Testis (tissue), 3 donors: ENCODE measurements around the gene TNS1. TPM values are rescaled to one million over a fixed set of nuclear protein-coding genes. Genes with fewer than 3 reads are reported as not detected.

ENCODE experiments used
- DNase-seq: peaks from one replicate; pipeline ENCODE4 v3.0.0-alpha.2; 2019
- H3K27ac ChIP-seq, 2 donors: fragments of 200-600 bp; sonication (generic); one replicate each; pipeline ENCODE4 v1.5.1; 2019
- H3K27me3 ChIP-seq: fragments of 200-600 bp; sonication (generic); one replicate; pipeline ENCODE4 v1.5.1; 2019
- H3K36me3 ChIP-seq: fragments of 200-600 bp; sonication (generic); one replicate; pipeline ENCODE4 v1.5.1; 2017; ENCODE audit warnings: low read depth; ENCODE audit errors: missing control alignments
- H3K4me1 ChIP-seq: fragments of 200-600 bp; sonication (generic); one replicate; pipeline ENCODE4 v1.5.1; 2019
- H3K4me3 ChIP-seq, 2 donors: fragments of 200-600 bp; sonication (generic); one replicate each; pipeline ENCODE4 v1.5.1; 2017 to 2019
- H3K9me3 ChIP-seq: fragments of 200-600 bp; sonication (generic); one replicate; pipeline ENCODE4 v1.5.1; 2017
- POLR2A ChIP-seq: fragments of 450-650 bp; IDR thresholded peaks from one replicate; pipeline ENCODE4 v1.6.1; 2017; ENCODE audit warnings: antibody characterized with exemption, mild to moderate bottlenecking, moderate library complexity
- WGBS, 2 donors: methylation state at CpG; one replicate each; pipeline ENCODE4 v1.1.5; 2018; 5-methylcytosine and 5-hydroxymethylcytosine counted together
- intact Hi-C: fragments of 100-400 bp; cut with DNase I; formaldehyde crosslinking; loops from one replicate; pipeline ENCODE4 v1.15.1; 2023; ENCODE audit warnings: low total_unique reads
- polyA plus RNA-seq: library from polyadenylated mRNA; stranded (reverse); fragments of 350-450 nt; fragmentation: Illumina TruSeq; extraction: RNeasy Lipid Tissue Mini Kit (QIAGEN cat#74804); gene quantifications from one replicate; pipeline ENCODE4 v1.2.3, GENCODE V29; 2014; ENCODE audit warnings: low read depth, low replicate concordance; ENCODE audit not compliant: insufficient read depth
- total RNA-seq, 2 donors: library from RNA; depleted of rRNA; stranded (reverse); fragments of >200 nt; gene quantifications; one replicate each; pipeline ENCODE4 v1.2.3, GENCODE V29; 2016
- TF ChIP-seq, protein P1 (sequence below), 3 experiments: fragments of 450-650 bp in 2 of 3; fragments of 200-600 bp in 1 of 3; sonication (generic) in 1 of 3; IDR thresholded peaks; one replicate each; pipeline ENCODE4 v1.5.1; 2016 to 2019; ENCODE audit warnings: antibody characterized with exemption in 3 of 3, mild to moderate bottlenecking in 2 of 3, moderate library complexity in 1 of 3

The TNS1 gene
- total and polyA plus RNA-seq, 3 donors from 2014 or later: 75.9 to 256 (median 227) TPM

DNA sequence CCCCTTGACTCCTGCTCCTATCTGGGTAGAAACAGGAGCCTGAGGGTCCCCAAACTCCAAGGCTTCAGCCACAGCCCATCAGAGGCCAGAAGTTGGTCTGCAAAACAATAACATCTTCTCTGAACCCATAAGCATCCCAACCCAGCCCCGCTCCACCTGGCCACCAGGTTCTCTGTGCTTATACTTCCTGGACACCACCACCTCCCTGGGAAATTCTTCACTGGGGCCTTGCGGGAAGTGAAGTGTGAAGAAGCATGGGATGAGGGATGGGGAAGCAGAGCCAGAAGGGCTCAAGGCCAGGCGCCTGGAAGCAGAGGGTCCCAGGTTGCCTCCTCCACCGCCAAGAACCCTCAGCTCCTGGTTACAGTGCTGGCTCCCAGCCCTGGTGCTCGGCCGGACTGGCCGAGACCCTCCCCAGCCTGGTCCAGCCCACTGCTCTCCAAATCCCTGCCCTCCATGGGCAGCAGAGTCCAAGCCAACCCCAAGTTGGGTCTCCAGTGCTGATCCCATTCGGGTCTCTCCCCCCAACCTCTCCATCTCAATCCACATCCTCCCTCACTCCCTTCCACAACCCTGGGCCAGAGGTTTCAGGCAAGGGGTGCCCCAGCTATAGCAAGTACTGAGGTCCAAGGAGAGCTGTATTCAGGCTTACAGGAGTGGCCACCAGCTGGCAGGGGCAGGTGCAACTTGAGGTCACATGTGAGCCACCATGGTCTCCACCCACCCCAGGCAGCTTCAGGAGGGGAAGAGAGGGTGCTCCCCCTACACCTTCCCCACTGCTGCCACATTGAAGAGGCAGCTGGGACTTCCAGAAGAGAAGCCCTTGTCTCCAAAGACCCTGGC lies 60.7 kb downstream of the TNS1 start:
- peak overlapping the region; percentile 70 to 81 for H3K27ac ChIP-seq

DNA sequence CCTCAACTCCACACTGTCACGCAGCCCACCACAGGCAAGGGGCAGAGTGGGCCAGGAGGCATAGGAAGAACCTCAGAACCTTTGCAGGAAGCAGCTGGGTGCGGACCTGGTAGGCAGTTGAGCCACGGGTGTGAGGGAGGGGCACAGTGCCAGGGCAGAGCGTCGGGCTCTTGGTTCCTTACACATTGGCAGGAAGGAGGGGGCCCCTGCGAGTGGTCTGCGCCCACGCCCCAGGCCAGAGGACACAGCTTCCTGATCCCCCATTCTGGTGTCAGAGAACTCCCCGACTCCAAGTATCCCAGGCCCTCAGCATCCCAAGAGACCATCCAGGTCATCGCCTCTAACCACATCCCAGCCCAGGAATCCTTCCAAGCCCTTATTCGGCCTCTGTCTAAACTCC lies 61.5 kb downstream of the TNS1 start:
- Histone ChIP-seq H3K4me3 (peak overlapping the region; percentile 55 to 77), H3K4me1 (peaks cover 24% of the 10 kb centered on the region), H3K36me3 (no peaks in the 10 kb centered on the region), H3K9me3 (no peaks in the 10 kb centered on the region), H3K27ac (peak overlapping the region; percentile 70 to 81), H3K27me3 (no peaks in the 10 kb centered on the region)
- no peak for TF ChIP-seq POLR2A
- TF ChIP-seq, protein P1, sequence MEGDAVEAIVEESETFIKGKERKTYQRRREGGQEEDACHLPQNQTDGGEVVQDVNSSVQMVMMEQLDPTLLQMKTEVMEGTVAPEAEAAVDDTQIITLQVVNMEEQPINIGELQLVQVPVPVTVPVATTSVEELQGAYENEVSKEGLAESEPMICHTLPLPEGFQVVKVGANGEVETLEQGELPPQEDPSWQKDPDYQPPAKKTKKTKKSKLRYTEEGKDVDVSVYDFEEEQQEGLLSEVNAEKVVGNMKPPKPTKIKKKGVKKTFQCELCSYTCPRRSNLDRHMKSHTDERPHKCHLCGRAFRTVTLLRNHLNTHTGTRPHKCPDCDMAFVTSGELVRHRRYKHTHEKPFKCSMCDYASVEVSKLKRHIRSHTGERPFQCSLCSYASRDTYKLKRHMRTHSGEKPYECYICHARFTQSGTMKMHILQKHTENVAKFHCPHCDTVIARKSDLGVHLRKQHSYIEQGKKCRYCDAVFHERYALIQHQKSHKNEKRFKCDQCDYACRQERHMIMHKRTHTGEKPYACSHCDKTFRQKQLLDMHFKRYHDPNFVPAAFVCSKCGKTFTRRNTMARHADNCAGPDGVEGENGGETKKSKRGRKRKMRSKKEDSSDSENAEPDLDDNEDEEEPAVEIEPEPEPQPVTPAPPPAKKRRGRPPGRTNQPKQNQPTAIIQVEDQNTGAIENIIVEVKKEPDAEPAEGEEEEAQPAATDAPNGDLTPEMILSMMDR (IDR thresholded peaks at IDR 0.05): no peak
- intact Hi-C loops: no loop called here
- DNase-seq: no peak
- WGBS, 2 donors: 30 to 64% methylated on average over 6 to 11 of the region's 11 CpGs

More for the DNA sequence above, 60.7 kb downstream of the TNS1 start:
- Histone ChIP-seq H3K36me3 (no peaks in the 10 kb centered on the region), H3K9me3 (no peaks in the 10 kb centered on the region), H3K4me3 (peak overlapping the region; percentile 55 to 77), H3K4me1 (peaks cover 23% of the 10 kb centered on the region), H3K27me3 (no peaks in the 10 kb centered on the region)
- TF ChIP-seq, protein P1 (IDR thresholded peaks at IDR 0.05): no peak
- no peak for TF ChIP-seq POLR2A
- no peak for DNase-seq
- WGBS, 2 donors: 57 to 63% methylated on average over 7 to 8 of the region's 8 CpGs
- intact Hi-C loops: no loop called here

DNA sequence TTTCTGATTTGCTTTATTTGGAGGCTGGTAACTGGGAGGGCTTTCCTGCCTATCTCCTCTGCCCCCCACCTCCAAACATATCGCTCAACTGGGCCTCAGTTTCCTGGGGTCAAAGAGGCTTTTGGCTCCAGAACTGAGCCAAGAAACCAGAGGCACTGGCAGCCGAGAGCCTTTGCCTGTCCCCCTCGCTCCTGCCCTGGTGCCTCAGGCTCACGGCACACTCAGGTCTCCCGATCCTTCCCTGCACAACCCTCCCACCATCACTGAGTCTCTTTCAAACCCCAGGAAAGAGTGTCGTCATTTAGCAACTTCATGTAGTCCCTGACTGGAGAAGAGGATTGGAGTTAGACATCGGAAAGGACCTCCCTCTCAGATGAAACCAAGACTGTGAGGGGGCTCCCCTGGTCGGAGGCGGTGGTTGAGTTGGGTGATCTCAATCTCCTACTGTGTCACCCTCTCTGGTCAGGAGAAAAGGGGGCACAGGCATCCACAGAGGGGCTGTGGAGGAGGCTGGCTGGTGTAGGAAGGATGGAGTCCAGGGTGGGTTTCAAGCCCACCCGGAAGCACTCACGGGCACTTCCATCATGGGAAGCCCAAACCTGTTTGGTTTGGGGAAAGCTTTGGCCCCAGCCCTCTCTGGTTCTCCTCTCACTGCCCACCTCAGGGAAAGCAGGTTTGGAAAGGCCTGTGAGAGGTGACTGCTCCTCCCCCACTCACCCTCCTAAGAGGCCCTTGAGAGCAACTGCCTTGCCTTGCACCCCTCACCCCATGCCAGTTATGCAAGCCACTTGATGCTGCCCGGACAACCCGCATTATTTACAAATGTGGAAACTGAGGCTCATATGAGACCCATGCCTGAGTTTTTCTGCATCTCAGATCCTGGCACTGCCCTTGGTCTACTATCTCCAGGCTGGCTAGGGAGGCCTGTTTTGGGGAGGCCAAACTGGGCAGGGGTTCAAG lies 62.3 kb downstream of the TNS1 start:
- H3K4me3 ChIP-seq: peak overlapping the region; percentile 55 to 77
- no peak for TF ChIP-seq POLR2A
- TF ChIP-seq, protein P1 (IDR thresholded peaks at IDR 0.05): no peak
- intact Hi-C loops: no loop called here
- no peaks in the 10 kb centered on the region for H3K27me3 ChIP-seq
- H3K4me1 ChIP-seq: peaks cover 26% of the 10 kb centered on the region
- WGBS, 2 donors: 58 to 65% methylated on average over 12 to 13 of the region's 13 CpGs
- H3K36me3 ChIP-seq: no peaks in the 10 kb centered on the region
- DNase-seq: no peak
- peak overlapping the region; percentile 70 to 81 for H3K27ac ChIP-seq
- H3K9me3 ChIP-seq: no peaks in the 10 kb centered on the region

DNA sequence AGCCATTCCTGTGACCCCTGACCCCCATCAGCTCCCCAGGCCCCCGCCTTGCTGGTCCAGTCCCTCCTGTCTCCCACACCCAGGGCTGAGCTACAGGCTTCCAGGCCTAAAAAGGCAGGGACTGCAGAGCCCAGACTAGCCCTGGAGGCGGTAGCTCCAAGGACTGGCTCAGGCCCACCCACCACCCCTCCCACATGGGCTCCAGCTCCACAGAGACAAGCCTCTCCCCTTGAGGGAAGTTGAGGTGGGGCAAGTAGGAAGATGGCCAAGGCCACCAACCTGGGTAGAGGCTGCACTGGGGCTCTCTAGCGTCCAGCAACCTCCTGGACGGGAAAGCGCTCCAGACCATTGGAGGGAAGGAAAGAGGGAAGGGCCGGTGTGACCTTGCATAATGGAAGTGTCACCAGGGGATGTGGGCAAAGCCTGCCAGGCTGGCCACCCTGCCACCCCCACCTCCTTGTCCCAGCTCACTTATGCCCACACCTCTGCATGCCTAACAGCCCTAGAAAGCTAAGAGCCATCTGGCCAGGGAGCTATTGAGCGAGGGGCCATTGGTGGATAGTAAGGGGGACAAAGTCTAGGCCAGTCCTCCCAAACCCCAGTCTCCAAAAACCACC lies 63.1 kb downstream of the TNS1 start:
- Histone ChIP-seq H3K4me1 (peaks cover 32% of the 10 kb centered on the region), H3K27me3 (no peaks in the 10 kb centered on the region), H3K9me3 (no peaks in the 10 kb centered on the region), H3K36me3 (no peaks in the 10 kb centered on the region), H3K4me3 (peak overlapping the region; percentile 55 to 77), H3K27ac (peak overlapping the region; percentile 70 to 81)
- TF ChIP-seq, protein P1 (IDR thresholded peaks at IDR 0.05): no peak
- no peak for TF ChIP-seq POLR2A
- intact Hi-C loops: no loop called here
- no peak for DNase-seq
- 53 to 56% methylated on average over 7 of the region's 7 CpGs for WGBS, 2 donors
